ENCODE results near the gene CLTC.

Gene CLTC

GRCh38 chr17:59707971-59708430 is 88.3 kb downstream of the CLTC start:
- Histone ChIP-seq H3K4me2 (ENCODE audit: low read length) (peak overlapping the region; percentile 79), H3K36me3 (ENCODE audit: control insufficient read depth, insufficient read depth, low read length) (no peaks in the 10 kb centered on the region), H3K4me3 (ENCODE audit: low read depth, low read length) (peak overlapping the region; percentile 90), H3K79me2 (peaks cover 44% of the 10 kb centered on the region), H3K27me3 (ENCODE audit: control insufficient read depth, insufficient read depth, low read length) (no peaks in the 10 kb centered on the region), H3K4me1 (peaks cover 12% of the 10 kb centered on the region), H3K9ac (peak overlapping the region; percentile 47), H3K9me3 (ENCODE audit: control insufficient read depth, low read length) (no peaks in the 10 kb centered on the region), H2AFZ (peak overlapping the region; percentile 81), H3K27ac (peak overlapping the region; percentile 88)
- TF ChIP-seq, protein P1, sequence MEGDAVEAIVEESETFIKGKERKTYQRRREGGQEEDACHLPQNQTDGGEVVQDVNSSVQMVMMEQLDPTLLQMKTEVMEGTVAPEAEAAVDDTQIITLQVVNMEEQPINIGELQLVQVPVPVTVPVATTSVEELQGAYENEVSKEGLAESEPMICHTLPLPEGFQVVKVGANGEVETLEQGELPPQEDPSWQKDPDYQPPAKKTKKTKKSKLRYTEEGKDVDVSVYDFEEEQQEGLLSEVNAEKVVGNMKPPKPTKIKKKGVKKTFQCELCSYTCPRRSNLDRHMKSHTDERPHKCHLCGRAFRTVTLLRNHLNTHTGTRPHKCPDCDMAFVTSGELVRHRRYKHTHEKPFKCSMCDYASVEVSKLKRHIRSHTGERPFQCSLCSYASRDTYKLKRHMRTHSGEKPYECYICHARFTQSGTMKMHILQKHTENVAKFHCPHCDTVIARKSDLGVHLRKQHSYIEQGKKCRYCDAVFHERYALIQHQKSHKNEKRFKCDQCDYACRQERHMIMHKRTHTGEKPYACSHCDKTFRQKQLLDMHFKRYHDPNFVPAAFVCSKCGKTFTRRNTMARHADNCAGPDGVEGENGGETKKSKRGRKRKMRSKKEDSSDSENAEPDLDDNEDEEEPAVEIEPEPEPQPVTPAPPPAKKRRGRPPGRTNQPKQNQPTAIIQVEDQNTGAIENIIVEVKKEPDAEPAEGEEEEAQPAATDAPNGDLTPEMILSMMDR (IDR thresholded peaks at IDR 0.05), result no peak

DNA sequence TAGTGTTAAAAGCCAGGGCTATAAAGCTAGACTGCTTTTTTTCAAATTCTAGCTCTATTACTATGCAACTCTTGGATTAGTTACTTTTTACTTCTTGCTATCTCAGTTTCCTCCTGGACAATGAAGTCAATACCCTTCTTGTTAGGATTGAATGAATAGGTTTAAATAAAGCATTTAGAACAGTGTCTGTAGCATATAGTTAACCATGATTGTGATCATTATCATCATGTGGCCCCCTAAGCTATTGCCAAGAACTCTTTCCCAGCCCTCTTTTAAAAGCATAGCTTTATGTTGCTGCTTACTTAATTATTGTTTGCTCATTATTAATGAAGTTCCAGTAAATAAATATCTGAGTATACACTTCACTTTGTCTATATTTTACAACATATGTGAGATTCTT is 92.2 kb downstream of the CLTC start:
- Histone ChIP-seq H3K4me1 (peaks cover 7% of the 10 kb centered on the region), H3K27me3 (ENCODE audit: control insufficient read depth, insufficient read depth, low read length) (no peaks in the 10 kb centered on the region), H3K27ac (no peak overlapping the region), H3K36me3 (ENCODE audit: control insufficient read depth, insufficient read depth, low read length) (no peaks in the 10 kb centered on the region), H2AFZ (no peak overlapping the region), H3K79me2 (peaks cover 30% of the 10 kb centered on the region), H3K9me3 (ENCODE audit: control insufficient read depth, low read length) (no peaks in the 10 kb centered on the region), H3K9ac (no peak overlapping the region), H3K4me3 (ENCODE audit: low read depth, low read length) (no peak overlapping the region), H3K4me2 (ENCODE audit: low read length) (no peak overlapping the region)
- TF ChIP-seq, protein P1 (IDR thresholded peaks at IDR 0.05), result no peak

DNA sequence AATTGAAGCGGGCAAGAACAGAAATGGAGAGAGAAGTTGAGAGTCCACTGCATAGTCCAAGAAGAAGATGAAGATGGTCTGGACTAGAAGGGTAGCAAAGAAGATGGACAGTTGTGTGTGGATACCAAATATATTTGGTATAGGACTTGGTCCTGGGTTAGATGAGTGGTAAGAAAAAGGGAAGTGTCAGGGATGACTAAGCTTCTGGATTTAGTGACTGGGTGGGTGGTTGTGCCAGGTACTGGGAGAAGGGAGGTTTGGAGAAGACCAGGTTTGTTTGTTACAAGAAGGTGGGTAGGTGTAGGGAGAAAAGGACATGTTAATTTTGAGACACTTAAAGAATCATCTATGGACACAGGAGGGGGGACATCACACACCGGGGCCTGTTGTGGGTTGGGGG is 93.2 kb downstream of the CLTC start:
- Histone ChIP-seq H3K27ac (no peak overlapping the region), H2AFZ (no peak overlapping the region), H3K27me3 (ENCODE audit: control insufficient read depth, insufficient read depth, low read length) (no peaks in the 10 kb centered on the region), H3K4me2 (ENCODE audit: low read length) (no peak overlapping the region), H3K9me3 (ENCODE audit: control insufficient read depth, low read length) (no peaks in the 10 kb centered on the region), H3K4me3 (ENCODE audit: low read depth, low read length) (no peak overlapping the region), H3K4me1 (peaks cover 7% of the 10 kb centered on the region), H3K36me3 (ENCODE audit: control insufficient read depth, insufficient read depth, low read length) (no peaks in the 10 kb centered on the region), H3K79me2 (peaks cover 34% of the 10 kb centered on the region), H3K9ac (no peak overlapping the region)
- TF ChIP-seq, protein P1 (IDR thresholded peaks at IDR 0.05), result no peak

DNA sequence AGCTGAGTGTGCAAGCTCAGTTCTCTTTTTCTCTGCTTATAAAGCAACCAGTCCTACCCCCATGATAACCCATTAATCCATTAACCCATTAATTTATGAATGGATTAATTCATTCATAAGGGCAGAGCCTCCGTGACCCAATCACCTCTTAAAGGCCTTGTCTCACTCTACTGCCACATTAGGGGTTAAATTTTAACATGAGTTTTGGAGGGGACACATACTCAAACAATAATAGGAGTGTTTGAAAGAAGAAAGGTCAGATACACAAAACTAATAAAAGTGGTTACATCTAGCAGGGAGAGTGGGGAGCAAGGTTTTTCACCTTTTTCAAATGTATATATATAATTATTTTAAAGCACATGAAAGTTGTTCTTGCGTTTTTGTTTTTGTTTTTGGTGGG is 94.6 kb downstream of the CLTC start:
- Histone ChIP-seq H3K27ac (no peak overlapping the region), H3K27me3 (ENCODE audit: control insufficient read depth, insufficient read depth, low read length) (no peaks in the 10 kb centered on the region), H3K4me3 (ENCODE audit: low read depth, low read length) (no peak overlapping the region), H2AFZ (no peak overlapping the region), H3K4me2 (ENCODE audit: low read length) (no peak overlapping the region), H3K79me2 (peaks cover 34% of the 10 kb centered on the region), H3K9me3 (ENCODE audit: control insufficient read depth, low read length) (no peaks in the 10 kb centered on the region), H3K36me3 (ENCODE audit: control insufficient read depth, insufficient read depth, low read length) (no peaks in the 10 kb centered on the region), H3K4me1 (peaks cover 2% of the 10 kb centered on the region), H3K9ac (no peak overlapping the region)
- TF ChIP-seq, protein P1 (IDR thresholded peaks at IDR 0.05), result no peak

- H3K4me1 ChIP-seq, result peaks cover 5% of the 10 kb centered on the region
- H3K36me3 ChIP-seq (ENCODE audit: control insufficient read depth, insufficient read depth, low read length), result no peaks in the 10 kb centered on the region
- H3K27ac ChIP-seq, result no peak overlapping the region
- H3K27me3 ChIP-seq (ENCODE audit: control insufficient read depth, insufficient read depth, low read length), result no peaks in the 10 kb centered on the region
- peaks cover 35% of the 10 kb centered on the region for H3K79me2 ChIP-seq
- TF ChIP-seq, protein P1 (IDR thresholded peaks at IDR 0.05), result no peak
- H3K4me3 ChIP-seq (ENCODE audit: low read depth, low read length), result no peak overlapping the region
- no peaks in the 10 kb centered on the region for H3K9me3 ChIP-seq (ENCODE audit: control insufficient read depth, low read length)
- no peak overlapping the region for H2AFZ ChIP-seq
- no peak overlapping the region for H3K4me2 ChIP-seq (ENCODE audit: low read length)
- no peak overlapping the region for H3K9ac ChIP-seq
Measured at GRCh38 chr17:59716427-59716826, 96.7 kb downstream of the CLTC start.

All from parathyroid adenoma (tissue), 2 donors.